ENCODE data around the gene PGAP1.

- TF ChIP-seq EZH2 (IDR thresholded peaks at IDR 0.05; ENCODE audit: borderline replicate concordance, low read depth, low read length, severe bottlenecking) (no peak), CTCF (IDR thresholded peaks at IDR 0.05; ENCODE audit: borderline replicate concordance, extremely low read depth, low read length, poor library complexity, severe bottlenecking) (no peak)
Observed at GRCh38 chr2:196836440-196836839, 90.1 kb downstream of the PGAP1 start.

All from DND-41 (cell line).